Breast epithelium (tissue), 4 donors: ENCODE results near the gene PRICKLE3. TPM values are rescaled to one million over a fixed set of nuclear protein-coding genes. Genes with fewer than 3 reads are reported as not detected.

Experiments
- DNase-seq, 2 donors: peaks; one replicate each; pipeline ENCODE4 v3.0.0-alpha.2; 2019; ENCODE audit warnings: low spot score in 2 of 2
- H3K27ac ChIP-seq, 2 donors: fragments of 200-600 bp; sonication (generic) in 1 of 2; one replicate each; pipeline ENCODE4 v1.5.1; 2016 to 2019; ENCODE audit warnings: mild to moderate bottlenecking in 1 of 2
- H3K27me3 ChIP-seq, 2 donors: fragments of 200-600 bp; sonication (generic) in 1 of 2; one replicate each; pipeline versions ENCODE4 v1.5.1 to v1.6.0; 2017 to 2019; ENCODE audit warnings: control low read depth in 1 of 2, mild to moderate bottlenecking in 1 of 2
- H3K36me3 ChIP-seq: fragments of 200-600 bp; one replicate; pipeline ENCODE4 v1.5.1; 2019
- H3K4me1 ChIP-seq, 2 donors: fragments of 200-600 bp; sonication (generic); one replicate each; pipeline ENCODE4 v1.5.1; 2016 to 2019; ENCODE audit warnings: control low read depth in 1 of 2
- H3K4me3 ChIP-seq, 3 donors: fragments of 200-600 bp; sonication (generic); 1 replicate in 2 of 3; 2 replicates in 1 of 3; pipeline ENCODE4 v1.5.1; 2016 to 2019; ENCODE audit warnings: mild to moderate bottlenecking in 3 of 3, moderate library complexity in 2 of 3
- H3K9me3 ChIP-seq, 2 donors: fragments of 200-600 bp; sonication (generic) in 1 of 2; one replicate each; pipeline ENCODE4 v1.5.1; 2016 to 2019; ENCODE audit warnings: control low read depth in 1 of 2
- CTCF ChIP-seq, 3 donors: fragments of 450-650 bp; IDR thresholded peaks; one replicate each; pipeline ENCODE4 v1.5.1; 2016 to 2017; ENCODE audit warnings: antibody characterized with exemption in 3 of 3, mild to moderate bottlenecking in 3 of 3, moderate library complexity in 3 of 3
- POLR2A ChIP-seq: fragments of 450-650 bp; IDR thresholded peaks from one replicate; pipeline ENCODE4 v1.6.1; 2016; ENCODE audit warnings: antibody characterized with exemption, mild to moderate bottlenecking, moderate library complexity
- POLR2AphosphoS5 ChIP-seq, 3 donors: sonication (generic); formaldehyde crosslinking; IDR thresholded peaks; one replicate each; pipeline ENCODE4 v1.6.1; 2017; ENCODE audit warnings: antibody characterized with exemption in 3 of 3
- intact Hi-C: fragments of 100-400 bp; cut with DNase I; formaldehyde crosslinking; loops from one replicate; pipeline ENCODE4 v1.15.1; 2023; ENCODE audit warnings: low total_unique reads
- total RNA-seq, 3 donors: library from RNA; depleted of rRNA; stranded (reverse); fragments of >200 nt; gene quantifications; one replicate each; pipeline ENCODE4 v1.1.0, GENCODE V29; 2016

PRICKLE3 gene
- total RNA-seq, 3 donors from 2014 or later, result 13.3 to 14.4 (median 14.0) TPM

DNA sequence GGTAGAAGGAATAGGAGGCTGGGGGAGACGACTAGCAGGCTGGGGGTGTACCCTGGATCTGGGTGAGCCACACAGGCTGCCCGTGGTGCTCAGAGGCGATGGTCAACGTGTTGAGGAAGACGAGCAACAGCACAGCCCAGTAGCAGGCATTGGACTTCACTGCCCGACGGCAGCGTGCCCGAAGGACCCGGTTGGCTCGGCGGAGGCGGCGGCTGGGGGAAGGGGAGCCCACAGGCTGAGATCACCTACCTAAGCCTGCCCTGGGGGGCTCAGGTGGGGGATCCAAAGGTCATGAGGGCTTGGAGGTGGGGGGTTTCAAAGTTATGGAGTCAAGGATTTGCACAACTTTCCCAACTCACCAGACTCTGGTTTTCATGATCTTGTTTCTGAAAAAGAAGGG, 39.7 kb upstream of the PRICKLE3 start:
- H3K27me3 ChIP-seq, result peaks cover 0 to 41% of the 10 kb centered on the region in 2 donors
- no peak overlapping the region for H3K4me3 ChIP-seq
- intact Hi-C loops, result no loop called here
- no peak for TF ChIP-seq POLR2AphosphoS5 (IDR thresholded peaks at IDR 0.05)
- TF ChIP-seq POLR2A, result no peak
- no peak for TF ChIP-seq CTCF (IDR thresholded peaks at IDR 0.05)
- H3K9me3 ChIP-seq, result no peaks in the 10 kb centered on the region
- no peak for DNase-seq
- no peak overlapping the region for H3K27ac ChIP-seq
- no peaks in the 10 kb centered on the region for H3K36me3 ChIP-seq
- H3K4me1 ChIP-seq, result no peaks in the 10 kb centered on the region

DNA sequence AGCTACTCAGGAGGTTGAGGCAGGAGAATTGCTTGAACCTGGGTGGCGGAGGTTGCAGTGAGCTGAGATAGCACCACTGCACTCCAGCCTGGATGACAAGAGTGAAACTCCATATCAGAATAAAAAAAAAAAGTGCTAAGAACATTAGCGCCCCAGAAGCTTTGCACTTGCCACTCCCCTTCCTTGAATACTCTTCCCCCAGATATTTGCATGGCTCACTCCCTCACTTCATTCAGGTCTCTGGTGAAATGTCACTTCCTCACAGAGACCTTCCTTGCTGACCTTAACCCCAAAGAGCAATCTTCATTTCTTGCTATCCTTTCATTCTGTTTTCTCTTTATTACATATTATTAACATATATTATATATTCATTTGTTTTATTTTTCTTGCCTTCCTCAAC, 35.7 kb upstream of the PRICKLE3 start:
- Histone ChIP-seq H3K27ac (no peak overlapping the region), H3K27me3 (peaks cover 0 to 46% of the 10 kb centered on the region in 2 donors), H3K4me3 (no peak overlapping the region), H3K4me1 (no peaks in the 10 kb centered on the region), H3K9me3 (no peaks in the 10 kb centered on the region), H3K36me3 (no peaks in the 10 kb centered on the region)
- no peak for TF ChIP-seq POLR2AphosphoS5 (IDR thresholded peaks at IDR 0.05)
- TF ChIP-seq CTCF (IDR thresholded peaks at IDR 0.05), result no peak
- no peak for TF ChIP-seq POLR2A
- intact Hi-C loops, result no loop called here
- DNase-seq, result no peak

DNA sequence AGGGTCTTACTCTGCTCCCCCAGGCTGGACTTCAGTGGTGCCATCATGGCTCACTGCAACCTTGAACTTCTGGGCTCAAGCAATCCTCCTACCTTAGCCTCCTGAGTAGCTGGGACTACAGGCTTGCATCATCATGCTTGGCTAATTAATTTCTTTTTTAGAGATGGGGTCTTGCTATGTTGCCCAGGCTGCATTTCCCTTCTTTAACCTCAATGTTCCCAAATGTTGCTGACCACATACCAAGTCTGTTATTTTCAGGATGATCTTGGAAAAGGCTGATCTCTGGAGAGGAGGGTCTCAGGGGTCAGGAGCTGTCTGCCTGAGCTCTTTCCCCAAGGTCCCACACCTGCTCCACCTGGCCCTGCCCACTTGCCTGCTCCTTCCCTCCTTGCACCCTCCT, 33.9 kb upstream of the PRICKLE3 start:
- H3K9me3 ChIP-seq, result no peaks in the 10 kb centered on the region
- H3K4me1 ChIP-seq, result no peaks in the 10 kb centered on the region
- H3K4me3 ChIP-seq, result no peak overlapping the region
- TF ChIP-seq POLR2AphosphoS5 (IDR thresholded peaks at IDR 0.05), result no peak
- no peak for TF ChIP-seq CTCF (IDR thresholded peaks at IDR 0.05)
- no peak for TF ChIP-seq POLR2A
- peaks cover 0 to 35% of the 10 kb centered on the region in 2 donors for H3K27me3 ChIP-seq
- H3K36me3 ChIP-seq, result no peaks in the 10 kb centered on the region
- intact Hi-C loops, result no loop called here
- no peak for DNase-seq
- H3K27ac ChIP-seq, result no peak overlapping the region

GRCh38 chrX:49214996-49215526, 28.9 kb upstream of the PRICKLE3 start:
- no peak overlapping the region for H3K27ac ChIP-seq
- H3K27me3 ChIP-seq, result peaks cover 0 to 35% of the 10 kb centered on the region in 2 donors
- intact Hi-C loops, result no loop called here
- H3K36me3 ChIP-seq, result no peaks in the 10 kb centered on the region
- no peak for TF ChIP-seq POLR2A
- TF ChIP-seq POLR2AphosphoS5 (IDR thresholded peaks at IDR 0.05), result no peak
- TF ChIP-seq CTCF (IDR thresholded peaks at IDR 0.05), result no peak
- no peak for DNase-seq
- no peak overlapping the region for H3K4me3 ChIP-seq
- no peaks in the 10 kb centered on the region for H3K9me3 ChIP-seq
- H3K4me1 ChIP-seq, result no peaks in the 10 kb centered on the region

DNA sequence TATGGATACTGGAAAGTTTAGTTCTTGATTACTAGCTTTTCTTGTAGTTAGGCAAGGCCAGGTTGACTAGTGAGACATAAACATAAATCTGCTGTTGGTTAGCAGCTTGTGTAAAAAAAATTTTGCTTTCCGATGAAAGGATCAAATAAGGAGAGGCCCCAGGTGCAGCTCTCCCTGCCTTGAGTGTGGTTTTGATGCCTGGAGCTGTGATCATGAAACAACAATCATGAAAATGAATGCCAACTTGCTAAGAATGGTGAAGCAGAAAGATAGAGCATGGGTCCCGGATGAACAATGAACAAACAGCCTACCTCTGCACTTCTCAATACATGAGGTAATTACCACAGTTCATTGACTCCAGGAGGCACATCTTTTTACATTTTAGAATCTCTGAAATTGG, 28.2 kb upstream of the PRICKLE3 start:
- no peak for DNase-seq
- TF ChIP-seq POLR2A (no peak), POLR2AphosphoS5 (IDR thresholded peaks at IDR 0.05) (no peak), CTCF (IDR thresholded peaks at IDR 0.05) (no peak)

More for the DNA sequence above, 28.2 kb upstream of the PRICKLE3 start:
- Histone ChIP-seq H3K4me3 (no peak overlapping the region), H3K9me3 (no peaks in the 10 kb centered on the region), H3K27me3 (peaks cover 0 to 37% of the 10 kb centered on the region in 2 donors), H3K4me1 (no peaks in the 10 kb centered on the region), H3K27ac (no peak overlapping the region), H3K36me3 (no peaks in the 10 kb centered on the region)
- intact Hi-C loops, result no loop called here
